Measurements from ENCODE around the gene C18orf32. TPM values are rescaled to one million over a fixed set of nuclear protein-coding genes. Genes with fewer than 3 reads are reported as not detected.
"Not testable (repeated sequence)": the region's sequence is repeated elsewhere in the genome, so short reads cannot be mapped to it uniquely, and the experiment has no call there.

C18orf32 gene
- total RNA-seq, 1 experiment from 2014 or later = 14.0 TPM

DNA sequence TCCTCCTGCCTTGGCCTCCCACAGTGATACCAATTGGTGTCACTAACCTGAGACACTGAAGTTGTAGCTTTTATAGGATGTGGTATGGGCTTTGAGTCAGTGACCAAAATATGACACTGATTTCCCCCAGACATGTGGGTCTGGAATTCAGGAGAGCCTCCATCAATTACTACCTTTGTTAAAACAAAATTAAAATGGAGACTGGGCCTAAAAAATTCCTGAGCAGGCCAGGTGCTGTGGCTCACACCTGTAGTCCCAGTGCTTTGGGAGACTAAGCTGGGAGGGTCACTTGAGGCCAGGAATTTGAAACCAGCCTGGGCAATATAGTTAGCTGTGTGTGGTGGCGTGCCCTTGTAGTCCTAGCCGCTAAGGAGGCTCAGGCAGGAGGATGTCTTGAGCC, 37.9 kb upstream of the C18orf32 start:
- Mint-ChIP-seq H3K4me3 (ENCODE audit: unreplicated experiment) (no peak overlapping the region), H3K27ac (ENCODE audit: unreplicated experiment) (no peak overlapping the region), H3K9me3 (ENCODE audit: unreplicated experiment) (no peaks in the 10 kb centered on the region), H3K4me1 (ENCODE audit: low read depth, unreplicated experiment) (peaks cover 21% of the 10 kb centered on the region), H3K36me3 (ENCODE audit: insufficient read depth, unreplicated experiment) (no peaks in the 10 kb centered on the region), H3K27me3 (ENCODE audit: insufficient read depth, unreplicated experiment) (no peaks in the 10 kb centered on the region)
- H3K9me3 ChIP-seq = no peaks in the 10 kb centered on the region
- CTCF ChIA-PET = no interaction called here
- H3K4me1 ChIP-seq = peaks cover 29% of the 10 kb centered on the region
- H3K36me3 ChIP-seq (ENCODE audit: control insufficient read depth, insufficient read depth, low read length) = no peaks in the 10 kb centered on the region
- H3K27me3 ChIP-seq (replicated peaks; ENCODE audit: control insufficient read depth, insufficient read depth, low read length) = no peaks in the 10 kb centered on the region
- no peak for DNase-seq
- no TSS peak for BruUV-seq (replicated peaks)
- intact Hi-C loops (cut with micrococcal nuclease; ENCODE audit: unreplicated experiment) = loop anchor here (5.0 kb wide), 1 partner anchor 37 kb away; the partner anchor contains the start of gene LIPG
- POLR2A ChIA-PET = no interaction called here
- no peak overlapping the region for H3K4me3 ChIP-seq (ENCODE audit: low read depth, low read length)
- TF ChIP-seq, protein P1, sequence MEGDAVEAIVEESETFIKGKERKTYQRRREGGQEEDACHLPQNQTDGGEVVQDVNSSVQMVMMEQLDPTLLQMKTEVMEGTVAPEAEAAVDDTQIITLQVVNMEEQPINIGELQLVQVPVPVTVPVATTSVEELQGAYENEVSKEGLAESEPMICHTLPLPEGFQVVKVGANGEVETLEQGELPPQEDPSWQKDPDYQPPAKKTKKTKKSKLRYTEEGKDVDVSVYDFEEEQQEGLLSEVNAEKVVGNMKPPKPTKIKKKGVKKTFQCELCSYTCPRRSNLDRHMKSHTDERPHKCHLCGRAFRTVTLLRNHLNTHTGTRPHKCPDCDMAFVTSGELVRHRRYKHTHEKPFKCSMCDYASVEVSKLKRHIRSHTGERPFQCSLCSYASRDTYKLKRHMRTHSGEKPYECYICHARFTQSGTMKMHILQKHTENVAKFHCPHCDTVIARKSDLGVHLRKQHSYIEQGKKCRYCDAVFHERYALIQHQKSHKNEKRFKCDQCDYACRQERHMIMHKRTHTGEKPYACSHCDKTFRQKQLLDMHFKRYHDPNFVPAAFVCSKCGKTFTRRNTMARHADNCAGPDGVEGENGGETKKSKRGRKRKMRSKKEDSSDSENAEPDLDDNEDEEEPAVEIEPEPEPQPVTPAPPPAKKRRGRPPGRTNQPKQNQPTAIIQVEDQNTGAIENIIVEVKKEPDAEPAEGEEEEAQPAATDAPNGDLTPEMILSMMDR (IDR thresholded peaks at IDR 0.05; ENCODE audit: insufficient read depth in 1 of 2, low read depth in 1 of 2, low read length in 1 of 2, severe bottlenecking in 1 of 2, unreplicated experiment in 1 of 2) = no peak

DNA sequence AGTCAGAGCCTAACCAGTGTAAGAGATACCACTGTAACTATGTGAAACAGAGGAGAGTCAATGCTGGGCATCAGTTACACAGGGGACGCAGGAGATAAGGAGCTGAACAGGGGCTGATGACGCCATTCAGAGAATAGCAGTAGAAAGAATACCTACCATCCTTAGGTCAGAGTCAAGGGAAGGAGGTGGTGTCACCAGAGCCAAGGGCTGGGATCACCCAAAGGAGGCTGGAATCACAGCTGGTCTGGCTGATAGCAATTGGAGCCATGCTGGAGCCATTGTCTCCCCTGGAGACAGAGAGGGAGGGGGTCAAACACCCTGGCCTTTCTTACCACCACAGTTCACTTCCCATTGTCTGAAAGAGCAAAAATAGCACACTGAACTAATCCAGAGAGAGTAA, 37.3 kb upstream of the C18orf32 start:
- intact Hi-C loops (cut with micrococcal nuclease; ENCODE audit: unreplicated experiment) = no loop called here
- POLR2A ChIA-PET = no interaction called here
- Histone ChIP-seq H3K27me3 (replicated peaks; ENCODE audit: control insufficient read depth, insufficient read depth, low read length) (no peaks in the 10 kb centered on the region), H3K36me3 (ENCODE audit: control insufficient read depth, insufficient read depth, low read length) (no peaks in the 10 kb centered on the region), H3K4me3 (ENCODE audit: low read depth, low read length) (no peak overlapping the region), H3K4me1 (peaks cover 23% of the 10 kb centered on the region), H3K9me3 (no peaks in the 10 kb centered on the region)
- Mint-ChIP-seq H3K9me3 (ENCODE audit: unreplicated experiment) (no peaks in the 10 kb centered on the region), H3K4me3 (ENCODE audit: unreplicated experiment) (no peak overlapping the region), H3K4me1 (ENCODE audit: low read depth, unreplicated experiment) (peaks cover 15% of the 10 kb centered on the region), H3K27ac (ENCODE audit: unreplicated experiment) (no peak overlapping the region), H3K27me3 (ENCODE audit: insufficient read depth, unreplicated experiment) (no peaks in the 10 kb centered on the region), H3K36me3 (ENCODE audit: insufficient read depth, unreplicated experiment) (no peaks in the 10 kb centered on the region)
- no TSS peak for BruUV-seq (replicated peaks)
- DNase-seq = no peak
- TF ChIP-seq, protein P1 (IDR thresholded peaks at IDR 0.05; ENCODE audit: insufficient read depth in 1 of 2, low read depth in 1 of 2, low read length in 1 of 2, severe bottlenecking in 1 of 2, unreplicated experiment in 1 of 2) = no peak
- CTCF ChIA-PET = no interaction called here

DNA sequence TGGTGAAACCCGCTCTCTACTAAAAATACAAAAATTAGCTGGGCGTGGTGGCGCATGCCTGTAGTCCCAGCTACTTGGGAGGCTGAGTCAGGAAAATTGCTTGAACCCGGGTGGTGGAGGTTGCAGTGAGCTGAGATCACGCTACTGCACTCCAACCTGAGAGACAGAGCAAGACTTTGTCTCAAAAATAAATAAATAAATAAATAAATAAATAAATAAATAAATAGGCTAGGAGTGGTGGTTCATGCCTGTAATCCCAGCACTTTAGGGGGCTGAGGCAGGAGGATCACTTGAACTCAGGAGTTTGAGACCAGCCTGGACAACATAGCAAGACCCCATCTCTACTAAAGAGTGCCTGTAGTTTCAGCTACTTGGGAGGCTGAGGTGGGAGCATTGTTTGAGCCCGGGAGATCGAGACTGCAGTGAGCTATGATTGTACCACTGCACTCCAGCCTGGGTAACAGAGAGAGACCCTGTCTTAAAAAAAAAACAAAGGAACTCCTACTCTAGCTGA, 36.6 kb upstream of the C18orf32 start:
- POLR2A ChIA-PET; H3K36me3 ChIP-seq (ENCODE audit: control insufficient read depth, insufficient read depth, low read length); H3K27me3 Mint-ChIP-seq (ENCODE audit: insufficient read depth, unreplicated experiment); H3K27ac Mint-ChIP-seq (ENCODE audit: unreplicated experiment); BruUV-seq (replicated peaks); H3K4me3 Mint-ChIP-seq (ENCODE audit: unreplicated experiment); H3K9me3 Mint-ChIP-seq (ENCODE audit: unreplicated experiment); H3K36me3 Mint-ChIP-seq (ENCODE audit: insufficient read depth, unreplicated experiment); H3K27me3 ChIP-seq (replicated peaks; ENCODE audit: control insufficient read depth, insufficient read depth, low read length); H3K9me3 ChIP-seq; DNase-seq; intact Hi-C loops (cut with micrococcal nuclease; ENCODE audit: unreplicated experiment); H3K4me3 ChIP-seq (ENCODE audit: low read depth, low read length): not testable (repeated sequence)
- CTCF ChIA-PET = interaction anchor here (0.6 kb wide), 1 partner anchor 32 kb away, joined by 6 read pairs; no protein-coding TSS in a partner anchor
- peaks cover 16% of the 10 kb centered on the region for H3K4me1 ChIP-seq
- peaks cover 12% of the 10 kb centered on the region for H3K4me1 Mint-ChIP-seq (ENCODE audit: low read depth, unreplicated experiment)

Data from Caco-2 (cell line).